GM19395 (cell line): ENCODE results near the gene CAMK2D.
"Not testable (repeated sequence)": the region's sequence is repeated elsewhere in the genome, so short reads cannot be mapped to it uniquely, and the experiment has no call there.

Source experiments
- ATAC-seq: cut with Tn5 transposase; IDR thresholded peaks from one replicate; pipeline ENCODE4 v1.9.1; 2021; ENCODE audit warnings: mild to moderate bottlenecking, moderate library complexity; ENCODE audit not compliant: unreplicated experiment

CAMK2D gene

DNA sequence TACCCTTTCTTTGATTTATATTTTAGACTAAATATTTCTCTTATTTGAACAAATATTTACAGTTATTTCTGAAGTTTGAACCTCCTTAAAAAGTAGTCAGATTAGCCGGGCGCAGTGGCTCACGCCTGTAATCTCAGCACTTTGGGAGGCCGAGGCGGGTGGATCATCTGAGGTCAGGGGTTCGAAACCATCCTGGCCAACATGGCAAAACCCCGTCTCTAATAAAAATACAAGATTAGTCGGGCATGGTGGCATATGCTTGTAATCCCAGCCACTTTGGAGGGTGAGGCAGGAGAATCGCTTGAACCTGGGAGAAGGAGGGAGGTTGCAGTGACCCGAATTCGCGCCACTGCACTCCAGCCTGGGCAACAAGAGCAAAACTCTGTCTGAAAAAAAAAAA is 2.4 kb upstream of the CAMK2D start:
- ATAC-seq: not testable (repeated sequence)

DNA sequence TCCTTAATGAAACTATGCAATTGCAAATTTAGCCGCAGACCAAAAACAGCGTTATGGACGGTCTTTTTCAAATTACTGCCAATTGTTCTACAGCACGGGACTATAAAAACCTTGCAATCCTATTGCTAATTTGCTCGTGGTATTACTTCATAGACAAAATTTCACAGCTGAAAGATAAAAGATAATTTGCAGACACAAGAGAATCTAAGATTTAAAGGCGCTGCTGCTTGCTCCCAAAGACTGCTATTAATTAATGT is 1.4 kb upstream of the CAMK2D start:
- no peak for ATAC-seq

DNA sequence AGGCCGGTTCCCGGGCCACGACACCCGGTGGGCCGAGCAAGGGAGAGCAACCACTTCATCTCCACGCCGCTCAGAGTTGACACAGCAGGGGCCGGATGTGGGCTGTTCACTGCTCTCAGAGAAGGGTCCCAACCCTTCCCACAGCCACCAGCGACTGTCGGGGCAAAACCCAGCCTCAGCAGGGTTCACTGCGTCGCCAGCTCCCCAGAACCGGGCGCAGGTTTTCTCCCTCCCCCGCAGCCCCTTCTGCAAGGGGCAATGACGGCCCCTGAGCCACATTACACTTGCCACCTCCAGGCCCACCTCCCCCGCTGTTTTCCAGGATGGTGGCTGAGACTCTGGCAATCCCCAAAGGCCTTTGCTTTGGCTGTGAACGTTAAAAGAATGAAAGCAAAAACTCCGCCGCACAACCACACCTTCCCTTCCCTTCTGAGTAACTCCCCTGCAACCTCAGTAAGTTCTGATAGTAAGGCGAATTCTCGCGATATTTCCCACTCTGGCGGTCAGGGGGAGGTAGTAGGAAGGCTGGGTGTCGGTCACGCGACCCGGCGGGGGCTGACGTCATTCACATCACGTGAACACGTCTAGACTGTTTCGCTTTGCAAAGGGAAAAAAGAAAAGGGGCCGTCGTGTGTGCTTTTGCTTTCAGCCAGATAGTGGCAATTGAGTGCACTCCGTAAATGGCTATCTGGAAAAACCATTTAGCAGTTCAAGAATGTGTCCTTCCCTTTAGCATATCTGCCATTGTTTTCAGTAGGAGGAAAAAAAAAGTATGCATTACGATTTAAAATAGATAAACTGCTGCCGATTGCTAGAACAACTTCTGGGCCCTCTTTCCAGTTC is 869 bp upstream of the CAMK2D start:
- ATAC-seq: peak; percentile 73

DNA sequence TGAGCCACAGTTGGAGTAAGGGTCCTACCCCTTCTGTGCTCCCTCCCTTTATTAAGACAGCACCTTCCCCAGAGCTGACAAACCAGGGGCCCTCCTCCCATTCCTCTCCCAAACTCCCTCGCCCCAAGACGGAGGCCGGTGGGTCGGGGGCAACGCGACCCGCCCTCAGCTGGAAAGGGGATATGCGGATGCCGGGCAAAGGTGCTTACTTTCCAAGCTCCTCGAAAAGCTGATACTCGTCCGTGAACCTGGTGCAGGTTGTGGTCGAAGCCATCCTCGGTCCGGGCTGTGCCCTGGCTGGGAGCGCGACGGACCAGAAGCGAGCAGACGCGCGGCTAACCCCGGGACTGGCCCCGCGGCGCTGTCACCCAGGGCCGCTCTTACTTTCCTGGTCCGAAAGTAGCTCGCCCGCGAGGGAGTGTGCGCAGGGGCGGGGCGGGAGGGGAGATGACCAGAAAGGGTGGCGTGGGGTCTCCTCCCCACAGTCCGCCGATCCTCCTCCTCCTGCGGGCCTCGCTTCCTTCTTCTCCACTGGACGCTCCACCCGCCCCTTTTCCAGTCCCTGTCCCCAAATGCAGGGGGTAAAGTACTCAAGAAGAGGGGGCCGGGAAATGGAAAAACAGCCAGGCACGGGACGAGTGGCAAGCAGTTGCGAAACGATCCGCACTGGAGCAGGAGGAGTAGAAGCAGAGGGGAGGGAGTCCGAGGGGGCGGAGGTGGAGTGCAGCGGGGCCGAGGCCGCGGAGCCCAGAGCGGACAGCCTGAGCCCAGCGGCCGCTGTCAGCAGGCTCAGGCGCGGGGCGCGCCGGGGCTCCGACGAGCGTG is 531 bp downstream of the CAMK2D start:
- ATAC-seq: peak; percentile 20

DNA sequence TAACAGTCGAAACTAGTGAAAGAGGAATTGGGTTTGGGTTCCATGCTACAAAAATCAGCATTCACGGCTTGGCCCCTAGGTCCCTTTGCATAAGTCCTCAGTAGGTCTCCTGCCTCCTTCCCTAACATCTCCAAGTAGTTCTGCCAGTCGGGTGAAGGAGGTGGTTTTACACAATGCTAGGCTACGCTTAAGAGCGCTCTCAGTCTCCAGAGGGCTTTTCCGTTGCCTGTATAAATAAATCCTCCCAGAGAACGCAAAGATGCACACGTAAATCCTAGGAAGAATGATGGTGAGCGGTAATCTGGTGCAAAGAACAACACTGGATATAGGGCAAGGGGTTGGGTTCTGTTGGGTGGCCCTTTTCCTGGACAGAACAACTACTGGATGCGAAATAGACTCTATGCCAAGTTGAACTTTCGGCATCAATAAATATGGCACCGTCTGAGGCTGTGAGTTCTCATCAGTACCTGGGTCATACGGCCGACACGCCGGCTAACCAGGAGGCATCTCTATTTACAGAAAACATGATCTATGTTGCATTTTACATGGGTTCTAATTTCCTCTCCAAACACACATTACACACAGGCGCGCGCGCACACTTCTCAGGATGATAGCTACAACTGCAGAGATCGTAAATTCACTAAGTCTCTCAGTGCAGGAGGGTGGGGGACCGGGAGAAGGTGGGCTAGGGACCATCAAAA is 1.3 kb downstream of the CAMK2D start:
- no peak for ATAC-seq

DNA sequence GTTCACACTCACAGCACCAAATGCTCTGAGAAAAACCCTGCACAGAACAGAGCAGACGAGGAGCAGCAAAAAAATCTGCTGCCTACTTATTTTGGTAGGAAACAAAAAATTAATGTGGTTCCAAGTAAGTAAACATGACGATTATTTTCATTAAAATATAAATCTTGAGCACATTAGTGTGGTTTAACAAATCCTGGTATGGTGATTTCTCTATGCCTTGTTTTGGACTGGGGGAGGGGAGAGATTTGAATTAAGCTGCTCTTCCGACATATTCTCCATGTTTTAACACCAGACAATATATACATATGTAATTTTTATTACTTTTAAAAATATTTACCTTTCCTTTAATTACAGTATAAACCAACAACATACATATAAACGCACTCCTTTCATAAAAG is 1.8 kb downstream of the CAMK2D start:
- ATAC-seq: no peak

DNA sequence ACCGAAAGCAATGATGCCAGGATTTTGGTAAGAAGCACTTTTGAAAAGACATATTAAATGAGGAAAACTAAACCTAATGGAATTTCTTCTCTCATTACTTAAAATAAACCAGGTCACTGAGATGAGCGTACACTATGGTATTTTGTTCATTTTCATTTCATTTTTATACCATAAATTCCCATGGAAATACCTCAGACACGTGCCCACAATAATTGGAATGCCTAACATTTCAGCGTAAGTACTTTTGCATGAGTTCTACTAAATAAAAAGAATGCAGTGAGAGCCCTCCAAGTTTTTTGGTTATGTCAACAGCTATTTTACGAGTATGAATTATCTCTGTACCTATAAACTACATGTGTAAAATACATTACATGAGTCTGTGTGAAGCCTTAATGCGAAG is 3.2 kb downstream of the CAMK2D start:
- ATAC-seq: no peak

DNA sequence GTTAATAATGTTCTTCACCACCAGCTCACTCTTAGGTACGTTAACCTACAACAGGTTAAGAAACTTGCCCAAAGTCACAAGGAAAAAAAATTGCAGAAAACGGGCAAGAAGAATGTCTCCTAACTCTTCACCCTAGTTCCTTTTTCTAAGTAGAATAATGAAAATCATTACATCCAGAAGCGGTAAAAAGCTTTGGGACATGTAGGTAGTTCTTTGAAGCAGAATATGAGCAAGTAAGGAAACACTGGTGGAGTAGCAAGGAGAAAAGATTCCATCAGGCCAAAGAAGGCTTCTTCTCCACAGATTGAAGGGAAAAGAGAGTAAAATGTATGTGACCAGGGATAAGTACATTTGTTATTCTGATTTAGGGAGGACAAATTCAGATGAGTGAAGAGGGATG is 4.1 kb downstream of the CAMK2D start:
- no peak for ATAC-seq

DNA sequence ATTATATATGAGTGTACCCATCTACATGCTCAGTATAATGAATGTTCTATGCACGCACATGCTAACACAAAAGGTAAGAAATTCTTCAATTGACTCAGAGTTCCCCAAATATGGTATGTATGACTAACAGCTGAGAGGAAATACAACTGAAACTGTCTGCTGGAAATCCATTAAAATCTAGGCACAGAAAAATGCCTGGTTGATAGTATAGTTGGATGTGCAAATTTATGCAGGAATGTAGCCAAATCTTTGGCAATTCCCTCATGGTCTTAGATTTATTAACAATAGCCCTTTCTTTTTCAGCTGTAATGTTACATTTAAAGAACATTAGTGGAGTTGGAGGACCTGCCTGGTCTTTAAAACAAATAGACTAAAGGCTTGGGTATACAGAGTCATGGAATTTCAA is 5.5 kb downstream of the CAMK2D start:
- peak; percentile 86 for ATAC-seq

DNA sequence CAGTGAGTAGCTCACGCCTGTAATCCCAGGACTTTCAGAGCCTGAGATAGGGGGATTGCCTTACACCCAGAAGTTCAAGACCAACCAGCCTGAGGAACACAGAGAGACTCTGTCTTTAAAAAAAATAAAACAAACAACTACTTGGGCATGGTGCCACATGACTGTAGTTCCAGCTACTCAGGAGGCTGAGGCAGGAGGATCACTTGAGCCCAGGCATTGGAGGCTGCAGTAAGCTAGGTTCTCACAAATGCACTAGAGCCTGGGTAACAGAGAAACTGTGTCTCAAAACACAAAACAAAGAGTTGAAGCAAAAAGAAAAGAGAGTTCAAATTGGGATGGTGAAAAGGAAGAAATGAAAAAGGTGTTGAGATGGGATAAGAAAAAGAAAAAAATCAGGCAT is 10.8 kb downstream of the CAMK2D start:
- no peak for ATAC-seq

DNA sequence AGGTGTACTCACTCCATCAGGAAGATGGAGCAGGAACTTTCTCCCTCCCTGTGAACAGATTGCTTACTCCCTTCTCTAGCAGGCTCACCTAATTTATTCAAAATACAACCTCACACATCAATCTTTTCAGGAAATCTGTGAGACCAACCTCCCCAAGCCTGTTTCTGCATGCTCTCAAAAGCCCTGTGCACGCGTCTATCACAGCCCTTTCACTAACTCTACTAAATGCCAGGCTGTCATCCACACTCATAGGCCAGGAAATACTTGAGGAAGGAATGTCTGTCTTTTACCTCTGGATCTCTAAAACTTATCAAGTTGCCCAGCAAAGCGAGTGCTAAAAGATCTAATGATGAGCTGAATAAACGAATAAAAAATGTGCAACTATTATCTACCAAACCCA is 11.2 kb downstream of the CAMK2D start:
- no peak for ATAC-seq

DNA sequence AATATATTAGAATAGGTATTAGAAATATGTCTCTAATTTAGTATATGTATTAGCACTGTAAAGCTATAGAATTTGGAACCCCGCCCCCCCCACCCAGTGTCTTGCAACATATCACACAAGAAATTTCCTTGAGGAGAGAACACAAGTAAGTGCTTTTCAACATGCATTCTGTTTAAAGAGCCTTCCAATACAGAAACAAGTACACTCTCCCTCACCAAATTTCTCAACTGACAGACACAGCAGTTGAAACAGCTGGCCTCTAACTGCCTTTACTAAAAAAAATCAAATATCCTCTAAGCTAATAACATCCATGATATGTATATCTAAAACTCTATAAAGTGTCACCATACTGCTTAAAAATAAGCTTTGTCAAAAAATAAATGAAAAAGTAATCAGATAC is 12.4 kb downstream of the CAMK2D start:
- ATAC-seq: no peak

DNA sequence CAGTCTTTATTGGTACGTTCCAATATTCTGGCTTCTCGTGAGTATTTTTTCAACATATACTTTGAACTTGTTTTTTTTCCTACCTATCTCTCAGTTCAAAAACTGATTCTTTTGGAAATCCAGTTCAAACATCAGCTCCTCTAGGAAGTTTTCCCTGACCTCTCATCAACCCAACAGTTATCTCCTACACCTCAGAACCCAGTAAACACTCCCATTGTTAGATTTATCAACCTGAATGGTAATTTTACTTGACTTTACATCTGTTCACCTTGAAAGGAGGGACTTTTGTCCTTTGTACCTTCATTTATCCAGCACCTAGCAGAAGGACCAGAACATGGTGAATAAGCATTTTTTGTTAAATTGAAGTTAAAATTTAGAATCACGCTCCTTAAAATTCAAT is 13.6 kb downstream of the CAMK2D start:
- no peak for ATAC-seq

DNA sequence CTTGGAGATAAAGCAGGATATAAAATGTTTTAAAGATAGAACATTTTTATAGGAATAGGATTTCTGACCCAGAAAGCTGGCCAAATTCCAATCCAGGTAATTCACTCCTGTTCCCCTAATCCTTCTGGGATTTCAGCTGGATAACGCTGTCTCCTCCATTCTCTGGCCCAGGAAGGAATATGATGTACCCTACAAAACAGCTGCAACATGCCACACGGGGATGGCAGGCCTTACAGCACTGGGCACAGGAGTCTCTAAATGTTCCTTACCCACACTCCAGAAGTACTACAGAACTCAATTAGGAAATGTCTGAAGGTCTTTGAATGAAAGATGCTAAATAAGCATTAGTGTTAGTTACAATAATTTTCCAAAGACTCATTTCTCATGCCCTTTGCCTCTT is 15.8 kb downstream of the CAMK2D start:
- ATAC-seq: no peak

DNA sequence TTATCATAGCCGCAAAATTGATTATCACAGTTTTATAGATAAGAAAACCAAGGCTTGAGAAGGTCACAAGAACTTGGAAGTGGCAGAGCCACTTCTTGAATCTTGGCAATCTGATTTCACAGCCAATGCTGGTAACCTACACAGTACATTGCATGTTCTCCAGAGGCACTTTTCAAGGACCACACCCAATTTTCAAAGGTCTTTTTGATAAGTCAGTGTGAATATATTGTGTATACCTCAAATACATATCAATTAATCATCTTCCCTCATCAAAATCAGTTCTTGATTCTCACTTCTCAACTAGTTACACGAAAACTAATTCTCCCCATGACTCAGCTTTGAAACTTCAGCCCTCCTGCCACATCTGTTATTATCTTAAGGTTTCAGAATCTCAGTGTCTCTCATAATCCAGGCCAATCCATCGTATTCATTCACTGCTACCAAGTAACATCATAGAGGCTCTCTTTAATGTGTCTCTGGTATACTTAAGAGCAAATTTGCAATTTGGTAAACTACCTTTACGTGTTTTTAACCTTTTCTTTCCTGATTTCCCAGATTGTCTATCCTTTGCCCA is 16.8 kb downstream of the CAMK2D start:
- no peak for ATAC-seq

DNA sequence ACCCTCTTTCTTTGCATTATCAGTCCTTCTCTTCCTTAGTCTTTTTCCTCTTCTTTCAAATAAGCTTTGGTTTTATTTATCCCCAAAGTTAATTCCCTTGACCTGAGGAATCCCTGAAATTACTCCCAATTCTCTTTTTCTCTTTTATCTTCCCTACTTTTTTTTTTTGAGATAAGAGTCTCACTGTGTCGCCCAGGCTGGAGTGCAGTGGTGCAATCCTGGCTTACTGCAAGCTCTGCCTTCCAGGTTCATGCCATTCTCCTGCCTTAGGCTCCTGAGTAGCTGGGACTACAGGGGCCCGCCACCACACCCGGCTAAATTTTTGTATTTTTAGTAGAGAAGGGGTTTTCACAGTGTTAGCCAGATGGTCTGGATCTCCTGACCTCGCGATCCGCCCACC is 17.8 kb downstream of the CAMK2D start:
- no peak for ATAC-seq

DNA sequence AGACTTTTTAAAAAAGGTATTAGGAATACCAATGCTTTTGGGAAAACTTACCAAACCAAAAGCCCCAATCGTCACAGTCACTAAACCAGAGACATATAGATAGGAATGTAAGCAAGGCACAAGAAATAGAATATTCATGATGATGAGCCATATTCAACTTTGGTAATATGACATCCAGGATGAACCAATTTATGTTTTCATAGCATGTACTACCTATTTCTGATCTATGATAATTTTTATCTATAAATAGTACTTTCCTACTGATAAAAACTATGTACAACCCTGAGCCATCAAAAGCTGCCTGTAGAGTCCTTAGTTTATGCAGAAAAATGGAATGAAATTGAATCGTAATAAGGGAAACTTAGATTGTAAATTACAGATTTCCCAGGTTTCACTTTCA is 18.9 kb downstream of the CAMK2D start:
- no peak for ATAC-seq

DNA sequence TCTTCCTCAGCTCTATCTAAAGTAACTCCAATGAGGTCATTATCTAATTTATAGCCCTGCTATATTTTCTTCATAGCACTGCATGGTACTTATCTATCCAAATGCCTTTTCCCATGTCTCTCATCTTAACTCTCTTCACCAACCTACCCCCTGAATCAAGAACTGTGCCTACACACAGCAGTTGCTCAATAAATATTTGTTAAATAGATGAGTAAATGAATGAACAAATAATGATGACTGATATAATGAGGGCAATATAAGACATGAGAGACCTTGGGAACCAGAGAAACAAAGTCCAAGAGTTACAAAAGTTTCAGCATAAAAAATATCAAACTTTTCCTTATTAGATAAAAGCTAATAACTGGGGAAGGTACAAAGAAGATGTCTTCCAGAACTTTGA is 19.6 kb downstream of the CAMK2D start:
- ATAC-seq: no peak

DNA sequence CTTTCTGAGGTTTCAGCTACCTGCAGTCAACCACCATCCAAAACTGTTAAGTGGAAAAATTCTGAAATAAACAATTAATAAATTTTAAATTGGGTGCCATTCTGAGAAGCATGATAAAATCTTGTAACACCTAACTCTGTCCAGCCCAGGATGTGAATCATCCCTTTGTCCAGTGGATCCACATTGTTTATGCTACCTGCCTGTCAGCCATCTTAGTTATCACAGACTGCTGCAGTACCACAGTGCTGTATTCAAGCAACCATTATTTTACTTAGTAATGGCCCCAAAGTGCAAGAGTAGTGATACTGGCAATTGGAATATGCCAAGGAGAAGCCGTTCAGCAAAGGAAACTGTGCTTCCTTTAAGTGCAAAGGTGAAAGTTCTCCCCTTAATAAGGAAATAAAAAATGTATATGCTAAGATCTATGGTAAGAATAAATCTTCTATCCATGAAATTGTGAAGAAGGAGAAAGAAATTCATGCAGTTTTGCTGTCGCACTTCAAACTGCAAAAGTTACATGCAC is 20.6 kb downstream of the CAMK2D start:
- ATAC-seq: no peak

DNA sequence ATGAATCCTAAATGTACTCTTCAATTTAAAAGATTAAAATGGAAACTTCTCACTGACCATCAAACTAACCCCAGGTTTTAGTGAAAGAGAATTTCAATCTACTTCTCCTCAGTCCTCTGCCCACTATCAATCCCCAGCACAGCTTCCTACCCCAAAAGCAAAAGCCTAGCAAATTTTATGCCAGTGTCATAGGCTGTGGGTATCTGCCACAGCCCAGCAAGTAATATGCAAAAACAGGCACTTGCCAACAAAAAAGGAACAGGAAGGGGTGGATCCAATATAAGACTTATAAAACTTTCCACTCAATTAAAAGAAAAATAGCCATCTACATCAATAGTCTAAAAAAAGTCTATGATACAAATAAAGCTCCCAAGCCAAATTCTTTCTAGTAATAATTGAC is 22.3 kb downstream of the CAMK2D start:
- ATAC-seq: no peak

DNA sequence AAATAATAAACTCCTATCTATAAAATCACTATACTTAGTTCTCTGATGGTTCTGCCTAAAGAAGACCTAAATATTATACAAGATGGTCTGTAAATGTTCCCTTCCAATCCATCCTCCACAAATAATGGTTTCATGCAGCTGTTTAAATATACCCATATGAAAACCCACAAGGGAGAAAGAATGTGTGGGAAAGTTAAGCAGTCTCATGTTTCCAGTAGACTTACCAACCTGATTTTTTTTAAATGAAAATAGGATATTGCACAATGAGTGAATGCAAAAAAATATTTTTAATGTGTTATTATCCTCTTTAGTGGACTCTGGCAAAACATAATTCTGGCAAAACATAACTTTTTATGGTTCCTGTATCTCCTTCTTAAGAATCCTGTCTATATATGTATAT is 23.3 kb downstream of the CAMK2D start:
- ATAC-seq: no peak
